K562 (cell line): ENCODE data around the gene TMEM107. TPM values are rescaled to one million over a fixed set of nuclear protein-coding genes. Genes with fewer than 3 reads are reported as not detected.

Experiments
- CCNT2 ChIP-seq: IDR thresholded peaks from 2 replicates; pipeline ENCODE4 v1.6.1; 2011; ENCODE audit warnings: borderline replicate concordance, low read depth, mild to moderate bottlenecking, moderate library complexity, mixed read lengths, low read length; ENCODE audit not compliant: insufficient read length; ENCODE audit errors: extremely low read depth
- CHD1 ChIP-seq: fragments of 200-600 bp; sonication (generic); IDR thresholded peaks from one replicate; pipeline ENCODE4 v1.6.1; 2012; ENCODE audit warnings: mild to moderate bottlenecking, moderate library complexity, low read length, inconsistent platforms
- CREB1 ChIP-seq, 2 experiments: sonication (generic) in 1 of 2; formaldehyde crosslinking in 1 of 2; IDR thresholded peaks; 2 replicates each; pipeline versions ENCODE4 v1.6.1 to v1.8.0; 2012 to 2022; ENCODE audit warnings: inconsistent platforms in 1 of 2, mild to moderate bottlenecking in 1 of 2, missing genetic modification reagents in 1 of 2, moderate library complexity in 1 of 2
- ETS1 ChIP-seq: conservative IDR thresholded peaks from 2 replicates; pipeline ENCODE4 v1.6.1; 2011; ENCODE audit warnings: low read depth, mild to moderate bottlenecking, low read length; ENCODE audit not compliant: control insufficient read depth
- GABPB1 ChIP-seq: sonication (generic); formaldehyde crosslinking; IDR thresholded peaks from 2 replicates; pipeline ENCODE4 v1.8.0; 2022; ENCODE audit warnings: mild to moderate bottlenecking, missing genetic modification reagents
- MAZ ChIP-seq, 2 experiments: fragments of 450-650 bp in 1 of 2; sonication (generic) in 1 of 2; formaldehyde crosslinking; IDR thresholded peaks in 1 of 2; conservative IDR thresholded peaks in 1 of 2; 2 replicates each; pipeline versions ENCODE4 v1.4.0 to v1.5.0; 2020; ENCODE audit warnings: mild to moderate bottlenecking in 1 of 2, missing genetic modification reagents in 1 of 2
- MEIS2 ChIP-seq: fragments of 450-650 bp; IDR thresholded peaks from 2 replicates; pipeline ENCODE4 v1.6.1; 2014; ENCODE audit warnings: mild to moderate bottlenecking; ENCODE audit not compliant: partially characterized antibody
- MNT ChIP-seq, 2 experiments: fragments of 450-650 bp; conservative IDR thresholded peaks; 2 replicates each; pipeline ENCODE4 v1.6.1; 2017; ENCODE audit warnings: mild to moderate bottlenecking in 2 of 2, moderate library complexity in 2 of 2
- RBFOX2 ChIP-seq: fragments of 200-400 bp; formaldehyde crosslinking; IDR thresholded peaks from 2 replicates; pipeline ENCODE4 v1.6.1; 2017; ENCODE audit warnings: low read depth, mild to moderate bottlenecking, low read length, moderate library complexity
- SAP30 ChIP-seq: fragments of 200-600 bp; sonication (generic); IDR thresholded peaks from 2 replicates; pipeline ENCODE4 v1.6.1; 2012; ENCODE audit warnings: borderline replicate concordance, low read depth, mild to moderate bottlenecking, moderate library complexity, low read length, control low read depth, inconsistent platforms; ENCODE audit not compliant: insufficient read depth, poor library complexity, severe bottlenecking
- TSHZ1 ChIP-seq: fragments of 250-450 bp; sonication (Bioruptor Pico); IDR thresholded peaks from 2 replicates; pipeline ENCODE4 v1.4.0; 2020; ENCODE audit warnings: mild to moderate bottlenecking, moderate library complexity
- VEZF1 ChIP-seq: fragments of 200-800 bp; sonication (Bioruptor generic); IDR thresholded peaks from 2 replicates; pipeline ENCODE4 v1.6.1; 2017; ENCODE audit warnings: missing genetic modification characterization, missing compliant biosample characterization
- ZBTB7A ChIP-seq: IDR thresholded peaks from 2 replicates; pipeline ENCODE4 v1.6.1; 2011; ENCODE audit warnings: low read depth, mild to moderate bottlenecking, low read length, moderate library complexity, borderline replicate concordance; ENCODE audit not compliant: control insufficient read depth
- ZNF124 ChIP-seq: sonication (generic); formaldehyde crosslinking; IDR thresholded peaks from 2 replicates; pipeline ENCODE4 v1.8.1; 2022; ENCODE audit warnings: missing genetic modification reagents
- ZNF24 ChIP-seq: fragments of 450-650 bp; IDR thresholded peaks from 2 replicates; pipeline ENCODE4 v1.6.1; 2016
- ZNF740 ChIP-seq, 3 experiments: fragments of 200-800 bp in 1 of 3; sonication (Bioruptor generic) in 1 of 3; sonication (generic) in 1 of 3; formaldehyde crosslinking in 1 of 3; IDR thresholded peaks; 2 replicates each; pipeline versions ENCODE4 v1.6.1 to v1.8.0; 2016 to 2022; ENCODE audit warnings: mild to moderate bottlenecking in 2 of 3, missing compliant biosample characterization in 2 of 3, missing genetic modification characterization in 2 of 3, missing genetic modification reagents in 1 of 3
- polyA plus RNA-seq, 8 experiments: library from polyadenylated mRNA; depleted of rRNA in 4 of 8; stranded (reverse) in 5 of 8; unstranded in 3 of 8; fragments of >200 nt; fragmentation: Nextera tagmentation in 2 of 8; fragmentation: Illumina TruSeq in 1 of 8; extraction: Ambion mirVana in 2 of 8; extraction: Trizol in 1 of 8; gene quantifications; 2 replicates each; pipeline versions ENCODE4 v1.2.1 to v1.2.3, GENCODE V29; 2011 to 2014; ENCODE audit warnings: inconsistent platforms in 1 of 8, missing spikeins in 1 of 8
- total RNA-seq, 7 experiments: library from RNA; depleted of rRNA in 6 of 7; stranded (reverse); fragments of >200 nt in 6 of 7; fragmentation: Illumina TruSeq in 2 of 7; extraction: Trizol in 2 of 7; gene quantifications; 2 replicates each; pipeline versions ENCODE4 v1.2.1 to v1.2.3, GENCODE V29; 2011 to 2021; ENCODE audit warnings: low replicate concordance in 1 of 7

TMEM107 gene
- total and polyA plus RNA-seq, 9 of the 15 experiments (the other 6 are each of a cell fraction or from before 2014, with no cell fraction given) = 7.1 to 26.2 (median 16.9) TPM

GRCh38 chr17:8151120-8151640 is 25.0 kb downstream of the TMEM107 start (continued):
- no peak for TF ChIP-seq TSHZ1
- TF ChIP-seq GABPB1 (CRISPR knock-in tag) = peak; percentile 86
- no peak for TF ChIP-seq CHD1
- TF ChIP-seq MEIS2 = peak; percentile 70
- TF ChIP-seq CCNT2 = peak; percentile 76
- peak; percentile 93 to 97 for TF ChIP-seq MNT (conservative IDR thresholded peaks at IDR 0.05)
- peak; percentile 48; the same call in 1 of the 2 replicates for TF ChIP-seq ZNF740 (CRISPR knock-in tag; IDR thresholded peaks at IDR 0.05)
- TF ChIP-seq ZNF740 (tag; IDR thresholded peaks at IDR 0.05) = no peak
- TF ChIP-seq SAP30 = peak; percentile 43
- peak; percentile 72 for TF ChIP-seq VEZF1
- TF ChIP-seq CREB1 (IDR thresholded peaks at IDR 0.05) = 0 out of 2 replicates have a peak, but pooled peaks have one; percentile 62
- peak; percentile 81 for TF ChIP-seq CREB1 (CRISPR knock-in tag; IDR thresholded peaks at IDR 0.05)
- no peak for TF ChIP-seq ZNF24
- peak; percentile 89; the same call in 1 of the 2 replicates for TF ChIP-seq ZBTB7A
- TF ChIP-seq ETS1 = 0 out of 2 replicates have a peak, but pooled peaks have one; percentile 40
- no peak for TF ChIP-seq ZNF124
- peak; percentile 51; the same call in 1 of the 2 replicates for TF ChIP-seq RBFOX2
- TF ChIP-seq MAZ (CRISPR knock-in tag; conservative IDR thresholded peaks at IDR 0.05 in 1 of 2, IDR thresholded peaks at IDR 0.05 in 1 of 2) = peak; percentile 68 to 75
